ENCODE measurements around the gene AP2B1. TPM values are rescaled to one million over a fixed set of nuclear protein-coding genes. Genes with fewer than 3 reads are reported as not detected.
A peak's percentile ranks its signal among the peaks of the same experiment; 100 is the strongest.

AP2B1 gene
- polyA plus RNA-seq, 1 donor (not counting 4 experiments of a cell fraction or from before 2014, with no cell fraction given): 189 TPM

GRCh38 chr17:35708951-35709350 lies 121.8 kb downstream of the AP2B1 start:
- Histone ChIP-seq H3K4me3 (ENCODE audit: control insufficient read depth in 2 of 3, extremely low read depth in 1 of 3, insufficient read depth in 2 of 3, low read depth in 1 of 3, low read length in 3 of 3) (no peak overlapping the region), H3K27me3 (ENCODE audit: control insufficient read depth, extremely low read depth, insufficient read depth, low read length) (no peaks in the 10 kb centered on the region), H3K36me3 (ENCODE audit: control insufficient read depth in 2 of 2, extremely low read depth in 1 of 2, insufficient read depth in 2 of 2, low read length in 2 of 2) (peaks cover 17 to 25% of the 10 kb centered on the region in 2 experiments), H3K9me3 (ENCODE audit: control insufficient read depth, low read depth, low read length) (no peaks in the 10 kb centered on the region), H3K4me1 (ENCODE audit: control insufficient read depth, extremely low read depth, insufficient read depth, low read length) (peaks cover 6% of the 10 kb centered on the region), H3K9ac (ENCODE audit: control insufficient read depth, extremely low read depth, insufficient read depth, low read length) (no peak overlapping the region), H3K4me2 (ENCODE audit: control insufficient read depth, extremely low read depth, insufficient read depth, low read depth, low read length) (no peak overlapping the region), H4K20me1 (ENCODE audit: control insufficient read depth, extremely low read depth, insufficient read depth, low read length) (no peaks in the 10 kb centered on the region), H2AFZ (ENCODE audit: control insufficient read depth, low read length) (no peak overlapping the region), H3K27ac (ENCODE audit: control insufficient read depth, insufficient read depth, low read length) (no peak overlapping the region), H3K9me1 (ENCODE audit: control insufficient read depth, extremely low read depth, insufficient read depth, low read length) (no peaks in the 10 kb centered on the region), H3K79me2 (ENCODE audit: control insufficient read depth, insufficient read depth, low read length) (no peaks in the 10 kb centered on the region)
- dilution Hi-C loops (cut with MboI; ENCODE audit: extremely low pct_ligation_motif_present, low sequenced_read_pairs): no loop called here
- no peak for FAIRE-seq
- no peak for TF ChIP-seq EZH2 (IDR thresholded peaks at IDR 0.05; ENCODE audit: low read length)
- TF ChIP-seq CTCF (optimal IDR thresholded peaks at IDR 0.05 in 1 of 3, IDR thresholded peaks at IDR 0.05 in 1 of 3, conservative IDR thresholded peaks at IDR 0.05 in 1 of 3; ENCODE audit: extremely low read depth in 1 of 3, insufficient read depth in 2 of 3, low read length in 3 of 3): no peak
- no peak for DNase-seq (ENCODE audit: low read depth, low spot score)

GRCh38 chr17:35709874-35710273 lies 122.8 kb downstream of the AP2B1 start:
- Histone ChIP-seq H3K27me3 (ENCODE audit: control insufficient read depth, extremely low read depth, insufficient read depth, low read length) (no peaks in the 10 kb centered on the region), H3K4me2 (ENCODE audit: control insufficient read depth, extremely low read depth, insufficient read depth, low read depth, low read length) (peak overlapping the region; percentile 16), H3K4me3 (ENCODE audit: control insufficient read depth in 2 of 3, extremely low read depth in 1 of 3, insufficient read depth in 2 of 3, low read depth in 1 of 3, low read length in 3 of 3) (no peak overlapping the region), H4K20me1 (ENCODE audit: control insufficient read depth, extremely low read depth, insufficient read depth, low read length) (no peaks in the 10 kb centered on the region), H3K9ac (ENCODE audit: control insufficient read depth, extremely low read depth, insufficient read depth, low read length) (no peak overlapping the region), H3K4me1 (ENCODE audit: control insufficient read depth, extremely low read depth, insufficient read depth, low read length) (peaks cover 6% of the 10 kb centered on the region), H3K79me2 (ENCODE audit: control insufficient read depth, insufficient read depth, low read length) (no peaks in the 10 kb centered on the region), H3K9me3 (ENCODE audit: control insufficient read depth, low read depth, low read length) (no peaks in the 10 kb centered on the region), H3K36me3 (ENCODE audit: control insufficient read depth in 2 of 2, extremely low read depth in 1 of 2, insufficient read depth in 2 of 2, low read length in 2 of 2) (peaks cover 19 to 25% of the 10 kb centered on the region in 2 experiments), H3K9me1 (ENCODE audit: control insufficient read depth, extremely low read depth, insufficient read depth, low read length) (no peaks in the 10 kb centered on the region), H2AFZ (ENCODE audit: control insufficient read depth, low read length) (no peak overlapping the region), H3K27ac (ENCODE audit: control insufficient read depth, insufficient read depth, low read length) (peak overlapping the region; percentile 48)
- TF ChIP-seq CTCF (optimal IDR thresholded peaks at IDR 0.05 in 1 of 3, IDR thresholded peaks at IDR 0.05 in 1 of 3, conservative IDR thresholded peaks at IDR 0.05 in 1 of 3; ENCODE audit: extremely low read depth in 1 of 3, insufficient read depth in 2 of 3, low read length in 3 of 3) (no peak), EZH2 (IDR thresholded peaks at IDR 0.05; ENCODE audit: low read length) (no peak)
- no peak for DNase-seq (ENCODE audit: low read depth, low spot score)
- dilution Hi-C loops (cut with MboI; ENCODE audit: extremely low pct_ligation_motif_present, low sequenced_read_pairs): no loop called here
- FAIRE-seq: no peak
